Measurements from ENCODE around the gene MUC2.

Gene MUC2

DNA sequence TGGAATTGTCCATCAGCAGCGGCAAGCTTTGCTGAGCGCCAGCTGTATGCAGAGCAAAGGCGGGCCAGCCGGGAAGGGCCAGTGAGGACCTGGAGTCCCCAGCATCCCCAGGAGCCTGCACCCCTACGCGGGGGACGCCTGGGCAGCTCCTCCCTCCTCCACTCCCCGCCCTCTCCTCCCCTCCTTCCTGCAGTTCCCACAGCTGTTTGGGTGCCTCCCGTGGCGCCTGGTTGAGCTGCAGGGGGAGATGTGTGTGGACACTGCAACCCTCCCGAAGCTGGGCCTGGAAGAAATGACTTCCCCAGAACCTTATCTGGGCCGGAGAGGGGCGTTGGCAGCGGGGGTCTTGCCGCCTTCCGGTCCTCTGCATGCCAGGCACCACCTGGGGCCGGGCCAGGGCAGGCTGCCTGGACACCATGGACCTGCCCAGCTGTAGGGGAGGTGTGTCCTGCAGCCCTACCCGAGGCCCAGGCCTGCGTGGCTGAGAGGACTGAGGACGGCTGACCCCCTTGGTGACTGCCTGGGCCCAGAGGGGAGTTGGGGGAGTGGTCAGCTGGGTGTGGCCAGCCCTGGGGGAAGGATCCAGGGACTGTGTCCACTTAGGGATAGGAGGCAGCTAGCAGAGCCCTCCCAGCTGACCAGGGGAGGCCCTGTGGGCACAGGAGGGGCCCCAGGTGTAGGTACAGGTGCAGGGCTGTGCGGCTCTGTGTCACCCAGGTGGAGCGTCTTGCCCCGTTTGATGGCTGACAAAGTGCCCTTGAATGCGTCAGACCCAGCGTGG is 21.4 kb upstream of the MUC2 start:
- TF ChIP-seq Cebpa-rat (IDR thresholded peaks at IDR 0.05), result no peak
- peaks cover 0 to 24% (median 0%) of the 10 kb centered on the region in 11 experiments; a peak in 2 of 22 replicates for H4K20me1 ChIP-seq
- no peaks in the 10 kb centered on the region for H3K36me3 ChIP-seq
- H3K27me3 ChIP-seq, result no peaks in the 10 kb centered on the region
- H3K4me1 ChIP-seq, result peaks cover 49 to 92% (median 88%) of the 10 kb centered on the region in 10 experiments
- peak overlapping the region in 9 of 11 experiments; percentile 15 to 89 (median 82); a peak in 15 of 22 replicates for H3K4me2 ChIP-seq
- H3K4me3 ChIP-seq, result no peak overlapping the region
- H3K27ac ChIP-seq, result no peak overlapping the region
- no peaks in the 10 kb centered on the region for H3K9me3 ChIP-seq (replicated peaks in 1 of 11)
- H3K9ac ChIP-seq, result peak overlapping the region in 2 of 11 experiments; percentile 16 to 24; a peak in 2 of 22 replicates

DNA sequence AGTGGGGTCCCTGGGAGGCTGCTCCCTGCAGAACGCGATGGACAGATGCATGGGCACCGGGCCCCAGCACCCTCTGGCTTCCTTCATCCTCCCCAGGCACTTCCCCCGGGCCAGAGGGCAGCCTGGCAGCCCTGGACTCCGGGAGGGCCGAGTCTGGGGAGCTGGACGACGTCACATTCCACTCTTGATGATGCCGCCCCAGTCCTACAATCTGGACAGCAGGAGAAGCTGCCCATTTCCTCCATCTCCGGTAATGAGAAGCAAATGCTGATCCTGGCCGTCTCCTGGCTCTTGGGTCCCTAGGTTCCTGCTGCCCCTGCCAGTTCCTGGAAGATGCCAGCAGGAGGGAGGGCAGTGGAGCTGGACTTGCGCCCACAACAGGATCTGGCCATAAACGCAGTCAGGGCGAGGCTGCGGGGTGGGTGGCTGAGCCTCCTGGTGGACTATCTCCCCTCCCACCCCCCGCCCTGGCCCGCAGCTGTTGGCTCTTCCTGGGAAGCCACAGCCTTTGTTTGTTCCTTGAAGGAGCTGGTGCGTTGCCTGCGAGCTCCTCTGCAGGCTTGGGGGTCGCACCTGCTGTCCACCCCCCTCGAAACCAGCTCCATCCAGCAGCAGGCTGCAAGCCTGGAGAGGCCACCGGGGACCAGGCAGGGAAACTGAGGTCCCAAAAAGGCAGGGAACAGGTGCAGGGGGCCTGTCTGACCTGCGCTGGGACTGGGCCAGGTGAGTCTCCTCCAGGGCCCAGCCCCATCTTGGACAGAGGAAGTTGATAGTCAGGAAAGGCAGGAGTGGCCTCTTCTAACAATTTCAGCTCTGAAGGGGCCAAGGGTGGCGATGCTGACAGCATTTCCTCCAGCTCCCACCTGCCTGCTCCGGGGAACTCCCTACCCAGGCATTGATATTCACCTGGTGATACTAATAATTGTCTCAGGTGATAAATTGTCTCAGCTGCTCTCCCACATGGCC is 20.2 kb upstream of the MUC2 start:
- Histone ChIP-seq H3K36me3 (no peaks in the 10 kb centered on the region), H3K9me3 (replicated peaks in 1 of 11) (no peaks in the 10 kb centered on the region), H3K27me3 (no peaks in the 10 kb centered on the region), H3K9ac (peak overlapping the region in 2 of 11 experiments; percentile 9 to 41; a peak in 2 of 22 replicates), H3K27ac (no peak overlapping the region), H3K4me2 (peak overlapping the region in 9 of 11 experiments; percentile 68 to 89 (median 82); a peak in 16 of 22 replicates), H3K4me3 (no peak overlapping the region), H3K4me1 (peaks cover 44 to 81% (median 77%) of the 10 kb centered on the region in 10 experiments), H4K20me1 (peaks cover 0 to 24% (median 0%) of the 10 kb centered on the region in 11 experiments; a peak in 2 of 22 replicates)
- TF ChIP-seq Cebpa-rat (IDR thresholded peaks at IDR 0.05), result no peak

DNA sequence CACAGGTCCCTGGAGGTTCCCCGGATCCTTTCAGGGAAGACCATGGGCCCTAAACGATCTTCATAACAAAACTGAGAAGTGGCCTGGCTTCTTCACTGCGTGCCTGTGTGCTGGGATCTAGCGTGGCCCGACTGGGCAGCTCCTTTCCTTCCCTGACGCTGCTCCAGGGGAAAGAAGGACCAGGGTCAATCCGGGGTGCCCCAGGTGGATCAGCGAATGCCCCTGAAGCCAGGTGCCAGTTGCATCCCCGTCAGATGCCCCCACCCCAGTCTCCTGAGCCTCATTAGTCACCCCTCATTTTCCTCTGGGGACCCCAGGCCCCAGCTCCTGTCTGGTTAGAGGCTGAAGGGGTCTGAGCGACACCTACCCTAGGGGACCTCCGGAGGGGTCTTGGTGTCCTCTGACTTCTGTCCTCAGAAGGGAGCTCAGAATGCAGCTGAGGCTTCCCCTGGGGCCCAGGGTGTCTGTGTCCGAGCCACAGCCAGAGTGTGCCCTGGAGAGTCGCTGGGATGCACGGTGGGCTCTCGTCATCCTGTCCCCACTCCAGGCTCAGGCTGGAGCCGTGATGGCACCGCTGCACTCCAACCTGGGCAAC is 19.5 kb upstream of the MUC2 start:
- Histone ChIP-seq H3K9ac (peak overlapping the region in 2 of 11 experiments; percentile 22 to 47; a peak in 2 of 22 replicates), H3K4me2 (peak overlapping the region; percentile 68 to 90 (median 82); a peak in 19 of 22 replicates), H3K27me3 (no peaks in the 10 kb centered on the region)

GRCh38 chr11:1055990-1056771 is 18.5 kb upstream of the MUC2 start:
- Histone ChIP-seq H3K27me3 (no peaks in the 10 kb centered on the region), H3K36me3 (no peaks in the 10 kb centered on the region), H3K9me3 (replicated peaks in 1 of 11) (no peaks in the 10 kb centered on the region), H4K20me1 (peaks cover 0 to 12% (median 0%) of the 10 kb centered on the region in 11 experiments; a peak in 2 of 22 replicates), H3K4me1 (peaks cover 28 to 63% (median 60%) of the 10 kb centered on the region in 10 experiments), H3K9ac (peak overlapping the region in 2 of 11 experiments; percentile 18 to 47; a peak in 1 of 22 replicates), H3K4me2 (peak overlapping the region; percentile 68 to 90 (median 82)), H3K4me3 (no peak overlapping the region), H3K27ac (peak overlapping the region in 1 of 11 experiments; percentile 34; a peak in 2 of 22 replicates)
- no peak for TF ChIP-seq Cebpa-rat (IDR thresholded peaks at IDR 0.05)

More for the DNA sequence above, 19.5 kb upstream of the MUC2 start:
- Histone ChIP-seq H3K27ac (no peak overlapping the region), H3K4me3 (no peak overlapping the region), H4K20me1 (peaks cover 0 to 17% (median 0%) of the 10 kb centered on the region in 11 experiments; a peak in 2 of 22 replicates), H3K9me3 (replicated peaks in 1 of 11) (no peaks in the 10 kb centered on the region), H3K36me3 (no peaks in the 10 kb centered on the region), H3K4me1 (peaks cover 36 to 73% (median 69%) of the 10 kb centered on the region in 10 experiments)
- no peak for TF ChIP-seq Cebpa-rat (IDR thresholded peaks at IDR 0.05)

- Histone ChIP-seq H3K27ac (no peak overlapping the region), H3K4me1 (peaks cover 23 to 54% (median 44%) of the 10 kb centered on the region in 10 experiments), H3K9ac (no peak overlapping the region), H3K4me3 (no peak overlapping the region), H3K27me3 (peaks cover 0 to 4% (median 0%) of the 10 kb centered on the region in 11 experiments; a peak in 2 of 22 replicates), H3K4me2 (no peak overlapping the region), H3K36me3 (no peaks in the 10 kb centered on the region), H4K20me1 (peaks cover 0 to 6% (median 0%) of the 10 kb centered on the region in 11 experiments; a peak in 2 of 22 replicates), H3K9me3 (replicated peaks in 1 of 11) (peaks cover 7 to 10% (median 8%) of the 10 kb centered on the region in 11 experiments; a peak in 17 of 22 replicates)
- TF ChIP-seq Cebpa-rat (IDR thresholded peaks at IDR 0.05), result no peak
Observed at GRCh38 chr11:1057806-1058205, 16.9 kb upstream of the MUC2 start.

DNA sequence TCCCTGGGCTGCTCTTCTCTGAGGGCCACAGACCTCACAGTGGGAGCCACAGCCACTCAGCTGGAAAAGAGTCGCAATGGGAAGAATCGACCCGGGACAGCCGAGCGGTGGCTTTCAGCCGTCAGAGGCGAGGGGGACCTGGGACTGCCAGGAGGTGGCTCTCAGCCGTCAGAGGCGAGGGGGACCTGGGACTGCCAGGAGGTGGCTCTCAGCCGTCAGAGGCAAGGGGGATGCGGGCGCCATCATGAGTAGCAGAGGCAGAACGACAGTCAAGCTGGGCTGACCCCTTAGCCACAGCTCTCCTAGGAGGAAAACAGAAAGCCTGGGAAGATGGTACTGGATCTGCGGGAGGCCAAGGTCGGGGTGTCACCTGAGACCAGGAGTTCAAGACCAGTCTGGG is 14.9 kb upstream of the MUC2 start:
- Histone ChIP-seq H3K4me2 (no peak overlapping the region), H3K27me3 (peaks cover 0 to 4% (median 0%) of the 10 kb centered on the region in 11 experiments; a peak in 2 of 22 replicates), H3K9ac (no peak overlapping the region), H3K4me1 (peaks cover 31 to 51% (median 38%) of the 10 kb centered on the region in 10 experiments), H3K36me3 (no peaks in the 10 kb centered on the region), H3K9me3 (replicated peaks in 1 of 11) (peaks cover 7 to 10% (median 8%) of the 10 kb centered on the region in 11 experiments; a peak in 17 of 22 replicates), H3K27ac (no peak overlapping the region), H3K4me3 (no peak overlapping the region), H4K20me1 (peaks cover 0 to 1% (median 0%) of the 10 kb centered on the region in 11 experiments; a peak in 2 of 22 replicates)
- TF ChIP-seq Cebpa-rat (IDR thresholded peaks at IDR 0.05), result no peak

DNA sequence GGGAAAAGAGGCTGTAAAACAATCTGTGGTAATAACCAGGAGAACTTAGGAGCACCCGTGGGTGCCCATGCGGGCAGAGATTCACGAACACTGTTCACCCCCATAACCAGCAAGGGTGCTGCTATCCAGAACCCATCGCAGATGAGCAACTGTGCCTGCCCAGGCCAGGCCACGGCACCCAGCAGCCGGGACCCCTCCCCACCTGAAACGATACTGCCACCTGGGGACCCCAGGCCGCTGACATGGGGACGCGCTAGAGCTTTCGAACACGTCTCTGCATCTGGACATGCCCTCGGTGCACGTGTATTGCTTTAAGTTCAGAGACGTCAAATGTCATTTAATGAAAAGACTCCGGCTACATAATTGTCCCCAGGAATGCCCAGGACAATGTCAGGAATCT is 14.3 kb upstream of the MUC2 start:
- Histone ChIP-seq H3K9ac (no peak overlapping the region), H3K27me3 (peaks cover 0 to 4% (median 0%) of the 10 kb centered on the region in 11 experiments; a peak in 2 of 22 replicates), H3K27ac (no peak overlapping the region)

More for the DNA sequence above, 14.3 kb upstream of the MUC2 start:
- no peak overlapping the region for H3K4me3 ChIP-seq
- H3K9me3 ChIP-seq (replicated peaks in 1 of 11), result peaks cover 7 to 10% (median 8%) of the 10 kb centered on the region in 11 experiments; a peak in 17 of 22 replicates
- no peak overlapping the region for H3K4me2 ChIP-seq
- H3K4me1 ChIP-seq, result peaks cover 24 to 44% (median 31%) of the 10 kb centered on the region in 10 experiments
- H3K36me3 ChIP-seq, result no peaks in the 10 kb centered on the region
- TF ChIP-seq Cebpa-rat (IDR thresholded peaks at IDR 0.05), result no peak
- H4K20me1 ChIP-seq, result no peaks in the 10 kb centered on the region; a peak in 1 of 22 replicates
